Measurements from ENCODE around the gene PGK1. TPM values are rescaled to one million over a fixed set of nuclear protein-coding genes. Genes with fewer than 3 reads are reported as not detected.
"Not testable (repeated sequence)": the region's sequence is repeated elsewhere in the genome, so short reads cannot be mapped to it uniquely, and the experiment has no call there.

The PGK1 gene
- total RNA-seq, 3 donors from 2014 or later (not counting 1 experiment from before 2014, with no cell fraction given): 200 to 205 (median 203) TPM

- H3K27me3 Mint-ChIP-seq (ENCODE audit: low read depth in 2 of 2): peaks cover 3 to 5% of the 10 kb centered on the region in 2 donors
- WGBS (ENCODE audit: insufficient coverage): 76% methylated on average over 4 of the region's 5 CpGs
- H3K4me1 ChIP-seq (ENCODE audit: control insufficient read depth, insufficient read depth, low read length): peaks cover 12% of the 10 kb centered on the region
Observed at GRCh38 chrX:78075787-78076389, 28.2 kb upstream of the PGK1 start.

GRCh38 chrX:78081413-78081812, 22.6 kb upstream of the PGK1 start:
- H3K27me3 ChIP-seq (ENCODE audit: control insufficient read depth, insufficient read depth, low read length); intact Hi-C loops (cut with micrococcal nuclease); H3K4me3 Mint-ChIP-seq; H3K27ac Mint-ChIP-seq; DNase-seq; H3K9me3 ChIP-seq (ENCODE audit: control insufficient read depth, insufficient read depth, low read length); H3K4me1 ChIP-seq (ENCODE audit: control insufficient read depth, insufficient read depth, low read length); H3K4me1 Mint-ChIP-seq; ATAC-seq; H3K9me3 Mint-ChIP-seq; H3K36me3 ChIP-seq (ENCODE audit: control insufficient read depth, insufficient read depth, low read length); H3K4me3 ChIP-seq (ENCODE audit: low read length); H3K36me3 Mint-ChIP-seq; H3K27ac ChIP-seq (ENCODE audit: low read length); H3K27me3 Mint-ChIP-seq (ENCODE audit: low read depth in 2 of 2): not testable (repeated sequence)
- no CpG with 5 or more reads among the region's 6 CpGs for WGBS (ENCODE audit: insufficient coverage)

More at GRCh38 chrX:78075787-78076389, 28.2 kb upstream of the PGK1 start:
- ATAC-seq: no peak
- intact Hi-C loops (cut with micrococcal nuclease): no loop called here
- H3K4me3 Mint-ChIP-seq: no peak overlapping the region
- no peaks in the 10 kb centered on the region for H3K36me3 Mint-ChIP-seq
- no peak for DNase-seq
- no peaks in the 10 kb centered on the region for H3K9me3 Mint-ChIP-seq
- no peak overlapping the region for H3K27ac Mint-ChIP-seq
- no peak for TF ChIP-seq CTCF (IDR thresholded peaks at IDR 0.05)
- no peak overlapping the region for H3K4me3 ChIP-seq (ENCODE audit: low read length)
- H3K4me1 Mint-ChIP-seq: peaks cover 10 to 12% of the 10 kb centered on the region in 2 donors
- no peaks in the 10 kb centered on the region for H3K27me3 ChIP-seq (ENCODE audit: control insufficient read depth, insufficient read depth, low read length)
- H3K27ac ChIP-seq (ENCODE audit: low read length): no peak overlapping the region
- no peaks in the 10 kb centered on the region for H3K36me3 ChIP-seq (ENCODE audit: control insufficient read depth, insufficient read depth, low read length)
- peaks cover 3% of the 10 kb centered on the region for H3K9me3 ChIP-seq (ENCODE audit: control insufficient read depth, insufficient read depth, low read length)

GRCh38 chrX:78092296-78092695, 11.8 kb upstream of the PGK1 start:
- DNase-seq (peak in 1 of 2 donors; percentile 37), ATAC-seq (peak in 2 of 3 donors; percentile 34 to 49)
- intact Hi-C loops (cut with micrococcal nuclease): no loop called here
- Mint-ChIP-seq H3K27me3 (ENCODE audit: low read depth in 2 of 2) (peaks cover 13 to 29% of the 10 kb centered on the region in 2 donors), H3K36me3 (no peaks in the 10 kb centered on the region), H3K4me3 (no peak overlapping the region), H3K27ac (no peak overlapping the region), H3K9me3 (peaks cover 0 to 3% of the 10 kb centered on the region in 2 donors), H3K4me1 (no peaks in the 10 kb centered on the region)
- H3K27ac ChIP-seq (ENCODE audit: low read length): no peak overlapping the region
- no peaks in the 10 kb centered on the region for H3K36me3 ChIP-seq (ENCODE audit: control insufficient read depth, insufficient read depth, low read length)
- H3K4me3 ChIP-seq (ENCODE audit: low read length): no peak overlapping the region
- peak; percentile 9 for TF ChIP-seq CTCF (IDR thresholded peaks at IDR 0.05)
- 34% methylated on average over 2 of the region's 2 CpGs for WGBS (ENCODE audit: insufficient coverage)
- H3K9me3 ChIP-seq (ENCODE audit: control insufficient read depth, insufficient read depth, low read length): no peaks in the 10 kb centered on the region
- peaks cover 7% of the 10 kb centered on the region for H3K4me1 ChIP-seq (ENCODE audit: control insufficient read depth, insufficient read depth, low read length)
- H3K27me3 ChIP-seq (ENCODE audit: control insufficient read depth, insufficient read depth, low read length): no peaks in the 10 kb centered on the region

GRCh38 chrX:78098108-78098507, 5.9 kb upstream of the PGK1 start:
- Histone ChIP-seq H3K36me3 (ENCODE audit: control insufficient read depth, insufficient read depth, low read length) (no peaks in the 10 kb centered on the region), H3K27me3 (ENCODE audit: control insufficient read depth, insufficient read depth, low read length) (no peaks in the 10 kb centered on the region), H3K4me1 (ENCODE audit: control insufficient read depth, insufficient read depth, low read length) (peaks cover 2% of the 10 kb centered on the region), H3K9me3 (ENCODE audit: control insufficient read depth, insufficient read depth, low read length) (no peaks in the 10 kb centered on the region), H3K4me3 (ENCODE audit: low read length) (no peak overlapping the region), H3K27ac (ENCODE audit: low read length) (no peak overlapping the region)
- H3K9me3 Mint-ChIP-seq: no peaks in the 10 kb centered on the region
- H3K27ac Mint-ChIP-seq: no peak overlapping the region
- intact Hi-C loops (cut with micrococcal nuclease): no loop called here
- no peaks in the 10 kb centered on the region for H3K36me3 Mint-ChIP-seq
- DNase-seq (no peak), ATAC-seq (no peak)
- no peak for TF ChIP-seq CTCF (IDR thresholded peaks at IDR 0.05)
- H3K4me3 Mint-ChIP-seq: no peak overlapping the region
- no peaks in the 10 kb centered on the region for H3K4me1 Mint-ChIP-seq
- H3K27me3 Mint-ChIP-seq (ENCODE audit: low read depth in 2 of 2): peaks cover 2 to 9% of the 10 kb centered on the region in 2 donors
